Jurkat, Clone E6-1 (cell line): Measurements from ENCODE around the gene SH3PXD2A.
A peak's percentile ranks its signal among the peaks of the same experiment; 100 is the strongest.

Source experiments
- DNase-seq: peaks from one replicate; pipeline ENCODE4 v3.0.0-alpha.2; 2011; ENCODE audit warnings: low read depth, low spot score
- H3K4me3 ChIP-seq: 2 replicates; pipeline ENCODE4 v1.5.1; 2011; ENCODE audit warnings: mild to moderate bottlenecking, low read length, control low read depth, moderate library complexity

The SH3PXD2A gene

GRCh38 chr10:103879409-103879808 lies 24.0 kb upstream of the SH3PXD2A start:
- no peak overlapping the region for H3K4me3 ChIP-seq
- DNase-seq: no peak

GRCh38 chr10:103877861-103878260 lies 22.5 kb upstream of the SH3PXD2A start:
- DNase-seq: no peak
- H3K4me3 ChIP-seq: no peak overlapping the region

- DNase-seq: no peak
- H3K4me3 ChIP-seq: no peak overlapping the region
Measured at GRCh38 chr10:103876155-103876554, 20.8 kb upstream of the SH3PXD2A start.

GRCh38 chr10:103874730-103875129 lies 19.4 kb upstream of the SH3PXD2A start:
- no peak overlapping the region for H3K4me3 ChIP-seq
- no peak for DNase-seq

- no peak for DNase-seq
- H3K4me3 ChIP-seq: no peak overlapping the region
Measured at GRCh38 chr10:103872137-103872931, 17.0 kb upstream of the SH3PXD2A start.

- H3K4me3 ChIP-seq: no peak overlapping the region
- no peak for DNase-seq
Measured at GRCh38 chr10:103871006-103871405, 15.6 kb upstream of the SH3PXD2A start.

GRCh38 chr10:103870516-103870915 lies 15.1 kb upstream of the SH3PXD2A start:
- DNase-seq: no peak
- no peak overlapping the region for H3K4me3 ChIP-seq

GRCh38 chr10:103869336-103869735 lies 14.0 kb upstream of the SH3PXD2A start:
- H3K4me3 ChIP-seq: no peak overlapping the region
- no peak for DNase-seq

GRCh38 chr10:103868200-103868599 lies 12.8 kb upstream of the SH3PXD2A start:
- DNase-seq: no peak
- H3K4me3 ChIP-seq: no peak overlapping the region

GRCh38 chr10:103861505-103861904 lies 6.1 kb upstream of the SH3PXD2A start:
- H3K4me3 ChIP-seq: no peak overlapping the region
- no peak for DNase-seq

GRCh38 chr10:103859161-103860086 lies 4.0 kb upstream of the SH3PXD2A start:
- peak; percentile 51 for DNase-seq
- no peak overlapping the region for H3K4me3 ChIP-seq

- H3K4me3 ChIP-seq: no peak overlapping the region
- DNase-seq: no peak
Measured at GRCh38 chr10:103858360-103858759, 3.0 kb upstream of the SH3PXD2A start.

- H3K4me3 ChIP-seq: no peak overlapping the region
- DNase-seq: no peak
Measured at GRCh38 chr10:103856797-103857170, 1.4 kb upstream of the SH3PXD2A start.

GRCh38 chr10:103855852-103856796 lies 748 bp upstream of the SH3PXD2A start:
- no peak overlapping the region for H3K4me3 ChIP-seq
- no peak for DNase-seq

GRCh38 chr10:103854686-103855391 lies 537 bp downstream of the SH3PXD2A start:
- H3K4me3 ChIP-seq: peak overlapping the region; percentile 20; the same call in 1 of the 2 replicates
- DNase-seq: no peak

GRCh38 chr10:103854265-103854685 lies 1.1 kb downstream of the SH3PXD2A start:
- DNase-seq: no peak
- H3K4me3 ChIP-seq: no peak overlapping the region

- H3K4me3 ChIP-seq: no peak overlapping the region
- no peak for DNase-seq
Measured at GRCh38 chr10:103853428-103854264, 1.7 kb downstream of the SH3PXD2A start.

- DNase-seq: no peak
- no peak overlapping the region for H3K4me3 ChIP-seq
Measured at GRCh38 chr10:103852856-103853255, 2.5 kb downstream of the SH3PXD2A start.
